OCI-LY1 (cell line): ENCODE measurements around the gene BLM.

Experiments used
- EZH2 ChIP-seq: fragments of 200-600 bp; sonication (generic), shearing (Covaris generic); IDR thresholded peaks from 2 replicates; pipeline ENCODE4 v1.8.0; 2017; ENCODE audit warnings: borderline replicate concordance, mixed run types, mild to moderate bottlenecking, antibody characterized with exemption, low read length, moderate library complexity, mixed read lengths
- TF ChIP-seq, protein P1 (sequence below): fragments of 200-600 bp; sonication (generic), shearing (Covaris generic); IDR thresholded peaks from 2 replicates; pipeline ENCODE4 v1.5.1; 2017; ENCODE audit warnings: mild to moderate bottlenecking, antibody characterized with exemption, low read length, moderate library complexity, mixed read lengths

GRCh38 chr15:90708516-90708915 is 8.6 kb upstream of the BLM start:
- TF ChIP-seq, protein P1, sequence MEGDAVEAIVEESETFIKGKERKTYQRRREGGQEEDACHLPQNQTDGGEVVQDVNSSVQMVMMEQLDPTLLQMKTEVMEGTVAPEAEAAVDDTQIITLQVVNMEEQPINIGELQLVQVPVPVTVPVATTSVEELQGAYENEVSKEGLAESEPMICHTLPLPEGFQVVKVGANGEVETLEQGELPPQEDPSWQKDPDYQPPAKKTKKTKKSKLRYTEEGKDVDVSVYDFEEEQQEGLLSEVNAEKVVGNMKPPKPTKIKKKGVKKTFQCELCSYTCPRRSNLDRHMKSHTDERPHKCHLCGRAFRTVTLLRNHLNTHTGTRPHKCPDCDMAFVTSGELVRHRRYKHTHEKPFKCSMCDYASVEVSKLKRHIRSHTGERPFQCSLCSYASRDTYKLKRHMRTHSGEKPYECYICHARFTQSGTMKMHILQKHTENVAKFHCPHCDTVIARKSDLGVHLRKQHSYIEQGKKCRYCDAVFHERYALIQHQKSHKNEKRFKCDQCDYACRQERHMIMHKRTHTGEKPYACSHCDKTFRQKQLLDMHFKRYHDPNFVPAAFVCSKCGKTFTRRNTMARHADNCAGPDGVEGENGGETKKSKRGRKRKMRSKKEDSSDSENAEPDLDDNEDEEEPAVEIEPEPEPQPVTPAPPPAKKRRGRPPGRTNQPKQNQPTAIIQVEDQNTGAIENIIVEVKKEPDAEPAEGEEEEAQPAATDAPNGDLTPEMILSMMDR = no peak
- no peak for TF ChIP-seq EZH2
